Measurements from ENCODE around the gene F2RL1.
"Not testable (repeated sequence)": the region's sequence is repeated elsewhere in the genome, so short reads cannot be mapped to it uniquely, and the experiment has no call there.

The F2RL1 gene

DNA sequence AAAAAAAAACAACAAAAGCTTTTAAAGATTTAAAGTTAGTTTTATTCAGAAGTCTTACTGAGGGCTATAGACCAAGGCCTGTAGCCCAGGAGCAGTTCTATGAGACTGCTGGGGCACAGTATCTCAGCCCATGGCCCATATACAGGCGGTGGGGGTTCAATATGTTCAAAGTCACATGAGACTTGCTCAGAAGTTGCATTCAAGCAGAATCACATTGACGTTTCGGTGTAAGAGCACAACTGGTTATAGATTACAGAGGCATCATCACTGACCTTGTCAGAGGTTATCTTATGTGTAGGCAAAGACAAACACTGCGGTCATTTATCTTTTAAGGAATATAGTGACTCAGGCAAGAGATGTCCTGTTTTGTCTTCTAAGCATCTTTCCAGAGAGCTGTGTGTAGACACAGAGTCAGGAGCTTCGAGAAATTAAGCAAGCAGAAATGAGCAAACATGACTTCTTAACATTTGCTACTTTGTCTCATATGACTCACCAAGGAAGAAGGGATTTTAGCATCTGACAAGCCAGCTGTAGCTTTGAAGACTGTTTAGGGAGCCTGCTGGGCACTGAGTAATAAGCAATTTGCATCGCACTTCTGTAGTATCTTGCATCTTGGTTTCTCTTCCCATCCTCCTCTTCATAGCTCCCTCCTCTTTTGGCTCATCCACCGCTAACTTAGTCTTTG, 12.9 kb upstream of the F2RL1 start:
- DNase-seq: no peak

DNA sequence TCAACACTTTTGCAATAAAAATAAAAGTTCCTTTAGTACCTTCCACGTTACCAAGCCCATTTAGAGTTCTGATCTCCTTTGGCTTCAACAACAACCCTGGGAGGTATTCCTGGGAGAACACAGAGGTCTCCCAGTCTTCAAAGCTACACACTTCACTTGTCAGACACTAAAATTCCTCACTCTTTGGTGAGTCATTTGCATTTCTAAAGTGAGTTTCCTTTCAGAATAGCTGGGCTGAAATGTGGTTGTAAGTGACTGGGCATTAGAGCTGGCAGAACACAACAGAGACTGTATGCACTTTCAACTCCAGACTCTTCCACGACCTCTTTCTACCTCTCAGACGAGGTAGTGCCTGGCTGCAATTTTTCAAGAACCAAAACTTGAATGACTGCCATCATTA, 11.5 kb upstream of the F2RL1 start:
- no peak for DNase-seq

DNA sequence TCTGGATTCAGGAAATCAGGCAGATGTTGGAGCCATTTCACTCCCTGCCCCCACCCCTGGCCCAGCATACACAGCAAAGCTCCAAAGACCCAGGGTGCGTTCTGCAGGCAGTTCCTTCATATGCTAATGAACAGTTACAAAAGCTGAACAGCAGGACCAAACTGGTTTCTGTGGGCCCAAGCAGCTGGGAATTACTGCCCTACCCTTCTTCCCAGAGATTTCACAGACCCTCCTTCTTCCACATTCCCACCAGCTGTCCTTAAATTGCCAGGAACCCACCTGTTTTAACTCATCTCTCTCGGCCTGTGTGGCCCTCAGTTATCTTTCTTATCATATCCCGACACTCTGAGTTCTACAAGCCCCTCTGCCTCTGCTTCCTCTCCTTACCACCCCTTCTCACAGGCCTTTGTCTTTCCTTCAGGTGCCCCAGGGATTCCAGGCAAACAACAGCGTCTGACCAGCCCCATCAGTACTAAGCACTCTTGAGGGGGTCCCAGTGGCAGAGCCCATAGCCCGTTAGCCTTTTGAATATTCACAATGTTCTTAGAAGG, 10.6 kb upstream of the F2RL1 start:
- peak in 12 of 56 donors; percentile 3 to 34 (median 12) for DNase-seq

DNA sequence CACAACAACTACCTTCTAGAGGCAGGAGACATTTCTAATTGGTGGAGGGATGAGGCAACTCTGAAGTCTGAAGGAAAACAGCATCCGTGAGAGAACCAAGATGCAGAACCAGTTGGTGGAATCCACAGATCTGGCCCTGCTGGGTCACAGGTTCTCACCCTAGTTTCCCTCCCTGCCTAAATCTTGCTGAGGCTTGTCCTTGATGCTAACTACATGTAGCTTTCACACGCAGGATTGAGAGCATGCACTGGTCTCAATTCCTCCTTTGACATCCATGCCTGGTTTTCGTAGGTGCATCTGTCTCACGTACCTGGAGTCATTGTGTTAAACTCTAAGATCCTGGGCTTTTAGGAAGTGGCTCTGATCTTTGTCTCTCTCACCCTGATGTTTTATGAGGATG, 9.7 kb upstream of the F2RL1 start:
- no peak for DNase-seq

DNA sequence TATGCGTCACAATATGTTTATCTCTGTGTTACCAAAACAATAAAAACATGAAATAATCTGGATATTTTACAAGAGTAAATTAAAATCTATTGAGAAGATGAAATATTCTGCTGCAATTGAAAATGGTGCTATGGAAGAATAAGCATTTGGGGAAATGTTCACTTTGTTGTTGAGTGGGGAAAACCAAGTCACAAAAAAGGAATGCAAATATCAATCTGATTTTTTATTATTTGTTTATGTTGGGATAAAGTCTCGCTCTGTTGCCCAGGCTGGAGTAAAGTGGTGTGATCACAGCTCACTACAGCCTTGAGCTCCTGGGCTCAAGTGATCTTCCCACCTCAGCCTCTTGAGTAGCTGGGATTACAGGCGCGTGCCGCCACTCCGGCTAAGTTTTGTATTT, 8.6 kb upstream of the F2RL1 start:
- DNase-seq: no peak

DNA sequence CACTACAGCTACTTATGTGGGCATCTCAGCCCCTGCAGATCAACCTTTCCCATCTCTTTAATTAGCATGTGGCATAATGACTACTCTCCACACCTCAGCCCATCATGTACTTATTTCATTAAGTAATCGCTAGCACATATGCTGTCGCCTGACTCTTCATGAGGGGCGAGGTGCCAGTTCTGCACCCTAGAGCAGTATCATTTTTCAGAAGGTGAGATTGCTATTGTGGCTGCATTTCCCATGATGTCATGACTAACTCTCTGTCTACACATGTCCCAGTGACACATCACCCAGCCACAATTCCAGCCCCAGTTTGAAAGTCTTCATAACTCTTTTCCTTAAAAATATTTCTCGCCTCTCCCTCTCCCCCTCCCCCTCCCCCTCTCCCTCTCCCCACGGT, 7.6 kb upstream of the F2RL1 start:
- no peak for DNase-seq

DNA sequence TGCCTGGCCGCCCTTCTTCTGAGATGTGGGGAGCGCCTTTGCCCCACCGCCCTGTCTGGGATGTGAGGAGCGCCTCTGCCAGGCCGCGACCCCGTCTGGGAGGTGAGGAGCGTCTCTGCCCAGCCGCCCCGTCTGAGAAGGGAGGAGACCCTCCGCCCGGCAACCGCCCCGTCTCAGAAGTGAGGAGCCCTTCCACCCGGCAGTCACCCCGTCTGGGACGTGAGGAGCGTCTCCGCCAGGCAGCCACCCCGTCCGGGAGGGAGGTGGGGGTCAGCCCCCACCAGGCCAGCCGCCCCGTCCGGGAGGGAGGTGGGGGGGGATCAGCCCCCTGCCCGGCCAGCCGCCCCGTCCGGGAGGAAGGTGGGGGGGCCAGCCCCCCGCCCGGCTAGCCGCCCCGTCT, 6.6 kb upstream of the F2RL1 start:
- not testable (repeated sequence) for DNase-seq

DNA sequence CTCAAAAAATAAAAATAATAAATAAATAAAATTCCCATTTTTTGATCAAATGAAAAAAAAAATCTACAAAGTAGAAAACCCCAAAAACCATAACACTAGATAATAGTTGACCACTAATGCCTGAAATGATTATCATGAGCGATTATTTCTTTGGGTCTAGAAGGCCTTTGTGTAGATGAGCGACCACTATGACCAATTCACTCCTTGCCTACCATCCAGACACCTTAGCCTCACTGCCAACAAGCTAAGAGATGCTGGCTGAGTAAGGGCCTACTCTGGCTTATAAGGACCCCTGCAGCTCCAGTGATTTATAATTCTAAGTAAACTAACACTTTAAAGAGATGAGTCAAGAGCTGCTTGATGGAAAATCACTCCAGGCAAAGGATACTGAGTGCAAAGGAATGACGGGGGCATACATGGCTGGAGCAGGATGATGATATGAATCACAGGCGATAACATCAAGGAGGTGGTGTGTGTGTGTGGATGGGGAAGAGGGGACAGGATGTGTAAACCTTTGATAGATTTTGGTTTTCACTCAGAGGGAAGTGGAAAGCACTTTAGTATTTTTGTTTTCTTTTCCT, 4.8 kb upstream of the F2RL1 start:
- DNase-seq: no peak

DNA sequence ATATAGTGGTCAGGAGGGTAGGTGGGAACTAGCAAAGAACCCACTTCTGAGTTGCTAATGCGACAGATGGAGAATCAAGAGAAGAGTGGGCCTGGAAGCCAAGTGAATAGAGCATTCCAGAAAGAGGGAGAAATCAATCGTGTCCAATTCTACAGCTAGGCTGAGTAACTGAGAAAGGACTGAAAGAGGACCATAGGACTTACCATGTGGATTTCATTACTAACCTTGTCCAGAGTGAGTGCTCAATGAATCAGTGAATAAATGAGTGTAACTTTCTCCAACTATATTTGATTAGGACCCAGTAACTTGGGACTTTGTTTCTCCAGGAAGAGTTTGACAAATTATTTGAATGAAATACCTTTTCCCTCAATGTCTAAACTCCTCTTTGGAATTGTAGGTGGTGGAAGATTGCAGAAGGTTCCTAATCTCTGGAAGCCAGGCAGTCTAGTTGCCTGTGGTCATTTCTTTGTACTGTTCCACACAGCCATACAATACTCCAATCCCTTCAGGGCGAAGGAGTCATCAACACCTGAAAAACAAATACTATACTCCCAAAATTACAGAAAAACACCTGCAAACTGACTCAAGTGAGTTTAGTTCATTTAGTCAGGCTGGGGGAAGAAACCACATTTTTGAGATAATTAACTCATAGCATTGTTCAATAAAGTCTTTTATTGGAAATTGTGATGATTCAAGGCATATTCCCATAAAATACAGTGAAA, 2.6 kb upstream of the F2RL1 start:
- no peak for DNase-seq

DNA sequence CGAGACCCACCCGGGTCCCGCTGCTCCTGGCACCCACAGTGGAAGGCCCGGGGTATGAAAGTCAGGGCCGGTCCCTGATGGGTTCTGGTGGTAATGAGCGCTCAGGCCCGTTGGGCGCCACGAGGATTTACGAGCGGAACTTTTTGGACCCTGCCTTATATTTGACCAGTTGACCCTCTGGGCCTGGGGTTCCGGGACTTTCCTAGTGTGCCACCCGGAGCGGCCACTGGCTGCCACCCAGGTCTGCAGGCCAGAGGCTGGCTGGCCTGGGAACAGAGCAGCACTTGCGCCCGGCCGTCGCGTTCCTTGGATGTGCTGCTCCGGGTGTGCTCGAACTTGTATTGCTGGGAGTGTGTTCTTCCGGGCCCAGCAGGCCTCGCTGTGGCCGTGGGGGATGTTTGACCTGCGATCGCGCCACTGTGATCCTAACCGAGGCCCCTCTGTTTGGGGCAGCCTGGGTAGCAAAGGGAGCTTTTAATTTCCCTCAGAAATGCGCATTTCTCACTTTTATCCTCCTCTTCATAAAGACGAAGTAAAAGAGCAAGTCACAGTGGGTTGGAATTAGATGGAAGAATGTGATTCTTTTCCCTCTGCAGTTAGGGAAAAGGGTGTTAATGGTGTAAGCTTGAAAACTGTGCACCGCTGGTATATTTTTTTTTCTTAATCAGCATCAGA, 1.2 kb downstream of the F2RL1 start:
- peak in 3 of 56 donors; percentile 5 to 19 (median 8) for DNase-seq

DNA sequence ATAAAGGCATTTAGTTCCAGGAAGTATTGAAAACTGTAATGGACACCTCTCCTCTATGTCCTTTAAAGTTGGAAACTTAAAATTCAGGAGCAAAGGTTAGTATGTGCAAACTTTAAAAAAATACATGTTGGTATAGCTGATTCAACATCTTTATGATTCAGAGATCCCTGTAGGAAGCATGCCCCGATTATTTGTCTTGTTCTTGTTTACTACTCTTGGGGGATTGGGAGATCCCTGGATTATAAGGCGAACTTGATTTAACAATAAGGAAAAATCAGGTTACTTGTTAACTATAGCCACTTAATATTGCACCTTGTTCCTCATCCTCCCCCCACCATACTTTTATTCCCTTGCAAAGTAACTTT, 1.7 kb downstream of the F2RL1 start:
- no peak for DNase-seq

DNA sequence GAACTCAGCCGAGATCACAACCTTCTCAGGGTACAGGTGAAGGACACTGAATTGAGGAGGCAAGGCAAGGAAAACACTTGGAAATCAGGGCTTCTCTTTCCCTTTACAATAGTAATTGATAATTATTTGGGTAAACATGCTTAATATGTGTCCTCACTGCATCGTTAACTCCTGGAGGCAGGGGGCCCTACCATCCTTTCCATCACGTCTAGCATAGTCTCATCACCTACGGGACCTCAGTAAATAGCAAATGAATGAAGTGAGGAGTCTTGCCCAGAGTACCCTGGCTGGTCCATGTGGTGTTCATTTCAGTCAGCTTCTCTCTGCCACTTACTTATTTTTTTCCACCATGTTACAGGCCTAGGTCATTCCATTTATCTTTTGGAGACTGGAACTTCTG, 2.3 kb downstream of the F2RL1 start:
- no peak for DNase-seq

DNA sequence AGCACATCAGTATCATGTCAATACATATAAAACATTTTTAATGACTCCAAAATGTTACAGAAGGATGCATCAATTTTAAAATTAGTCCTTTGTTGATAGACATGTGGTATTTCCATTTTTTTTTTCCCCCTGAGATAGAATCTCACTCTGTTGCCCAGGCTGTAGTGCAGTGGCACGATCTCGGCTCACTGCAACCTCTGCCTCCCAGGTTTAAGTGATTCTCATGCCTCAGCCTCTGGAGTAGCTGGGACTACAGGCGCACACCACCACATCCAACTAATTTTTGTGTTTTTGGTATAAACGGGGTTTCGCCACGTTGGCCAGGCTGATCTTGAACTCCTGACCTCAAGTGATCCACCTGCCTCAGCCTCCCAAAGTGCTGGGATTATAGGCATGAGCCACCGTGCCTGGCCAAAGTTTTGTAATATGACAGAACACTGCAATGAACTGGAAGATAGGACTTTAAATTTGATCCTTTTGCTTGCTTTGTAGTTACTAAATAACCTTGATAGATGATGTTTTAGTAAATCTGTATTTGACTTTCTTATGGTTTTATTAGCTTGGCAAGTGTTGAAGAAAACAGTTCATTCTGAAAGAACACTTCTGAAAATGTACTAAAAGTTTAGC, 3.4 kb downstream of the F2RL1 start:
- not testable (repeated sequence) for DNase-seq

DNA sequence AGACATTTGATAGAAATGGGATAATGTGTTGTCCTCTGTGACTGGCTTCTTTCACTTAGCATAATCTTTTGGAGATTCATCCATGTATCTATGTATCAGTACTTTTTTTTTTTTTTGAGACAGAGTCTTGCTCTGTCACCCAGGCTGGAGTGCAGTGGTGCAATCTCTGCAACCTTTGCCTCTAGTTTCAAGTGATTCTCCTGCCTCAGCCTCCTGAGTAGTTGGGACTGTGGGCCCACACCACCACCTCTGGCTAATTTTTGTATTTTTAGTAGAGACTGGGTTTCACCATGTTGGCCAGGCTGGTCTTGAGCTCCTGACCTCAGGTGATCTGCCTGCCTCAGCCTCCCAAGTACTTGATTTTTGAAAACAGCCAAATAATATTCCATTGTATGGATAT, 7.6 kb downstream of the F2RL1 start:
- not testable (repeated sequence) for DNase-seq

DNA sequence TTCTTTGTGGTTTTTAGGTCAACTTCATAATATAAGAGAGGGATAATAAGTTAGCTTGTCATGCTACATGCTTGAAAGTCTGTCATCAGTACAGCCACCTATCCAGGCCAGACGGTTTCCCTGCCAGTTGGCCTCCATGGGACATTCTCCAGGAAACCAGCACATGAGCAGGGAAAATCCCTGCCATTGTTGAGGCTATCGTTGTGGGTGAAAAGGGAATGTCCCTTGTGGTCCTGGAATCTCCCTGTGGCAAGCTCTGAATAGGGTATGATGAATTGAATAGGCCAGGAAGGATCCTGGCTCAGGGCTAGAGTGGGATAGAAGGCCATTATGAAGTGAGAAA, 12.3 kb downstream of the F2RL1 start:
- DNase-seq: no peak

DNA sequence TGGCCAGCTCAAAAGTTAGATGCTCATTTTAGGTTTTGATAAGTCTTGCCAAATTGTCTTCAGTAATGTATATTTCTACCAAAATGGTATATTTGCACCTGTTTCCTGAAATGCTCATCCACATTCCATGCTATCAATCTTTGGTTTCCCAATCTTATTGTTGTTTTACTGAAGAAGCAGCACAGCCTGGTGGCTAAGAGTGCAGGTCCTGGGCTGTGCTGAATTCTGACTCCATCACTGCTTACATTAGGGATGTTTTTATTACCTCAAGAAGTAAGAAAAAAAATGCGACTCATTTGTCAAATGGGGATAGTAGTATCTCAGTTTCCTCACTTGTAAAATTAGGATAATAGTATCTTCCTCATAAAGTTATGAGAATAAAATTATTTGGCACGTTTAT, 17.4 kb downstream of the F2RL1 start:
- no peak for DNase-seq

DNA sequence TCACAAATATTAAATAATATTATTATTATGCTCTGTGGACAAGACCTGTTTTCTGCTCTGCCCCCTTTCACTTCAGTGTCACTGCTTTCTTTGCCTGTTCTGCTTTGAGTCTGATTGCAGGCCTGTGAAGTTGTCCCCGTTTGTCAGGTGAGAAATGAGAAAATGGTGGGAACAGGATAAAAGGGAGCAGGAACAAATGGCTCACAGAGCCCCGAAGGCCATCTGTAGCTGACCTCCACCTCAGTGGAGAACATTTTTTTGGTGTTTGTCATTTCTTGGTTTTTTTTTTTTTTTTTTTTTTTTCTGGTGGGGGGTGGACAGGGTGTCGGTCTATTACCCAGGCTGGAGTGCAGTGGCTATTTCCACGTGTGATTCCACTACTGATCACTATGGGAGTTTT, 17.8 kb downstream of the F2RL1 start:
- no peak for DNase-seq

DNA sequence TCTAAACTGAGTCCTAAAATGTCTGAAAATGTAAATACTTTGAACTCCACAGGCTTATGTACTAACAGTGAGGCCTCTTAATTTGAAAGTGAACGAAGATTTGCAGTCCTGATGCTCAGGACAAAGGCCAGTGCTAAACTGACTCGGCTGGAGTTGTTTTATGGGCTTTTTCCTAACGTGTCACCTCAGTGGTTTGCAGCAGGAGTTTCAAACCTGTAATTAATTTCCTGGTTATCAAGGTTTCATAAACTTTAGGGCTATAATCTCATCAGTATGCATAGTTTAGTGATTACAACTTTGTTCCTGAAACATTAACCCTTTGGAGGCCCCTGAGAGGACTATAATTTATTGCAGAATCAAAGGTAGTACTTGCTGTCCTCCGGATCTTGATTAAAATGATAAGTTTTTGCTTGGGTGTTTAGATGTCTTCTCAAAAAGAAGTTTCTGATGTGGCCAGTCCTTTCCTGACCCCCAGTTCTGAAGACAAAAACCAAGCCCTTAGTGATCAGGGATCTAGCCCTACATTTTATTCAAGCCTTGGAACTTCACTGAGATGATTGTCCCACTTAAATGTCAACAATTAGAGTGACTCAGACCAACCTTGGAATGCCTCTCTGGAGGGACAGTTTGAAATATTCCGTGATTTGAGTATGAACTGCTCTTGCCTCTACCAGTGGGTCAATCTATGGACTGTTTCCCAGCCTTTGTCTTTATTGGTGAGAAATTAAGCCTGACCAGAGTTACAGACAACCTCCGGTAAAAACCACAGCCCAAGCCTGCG, 19.8 kb downstream of the F2RL1 start:
- no peak for DNase-seq

DNA sequence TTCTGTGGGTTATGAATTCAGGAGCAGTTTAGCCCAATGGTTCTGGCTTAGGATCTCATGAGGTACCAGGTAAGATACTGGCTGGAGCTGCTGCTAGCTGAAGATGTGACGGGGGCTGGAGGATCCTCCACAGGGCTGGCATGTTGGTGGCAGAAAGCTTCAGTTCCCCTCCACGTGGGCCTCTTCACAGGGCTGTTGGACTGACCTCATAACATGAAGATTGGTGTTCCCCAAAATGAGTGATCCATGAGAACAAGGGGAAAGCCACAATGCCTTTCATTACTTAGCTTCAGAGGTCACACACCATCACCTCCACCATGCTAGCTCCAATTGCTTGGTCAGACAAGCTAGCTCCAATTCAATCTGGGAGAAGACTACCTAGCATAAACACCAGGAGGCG, 22.5 kb downstream of the F2RL1 start:
- DNase-seq: no peak

DNA sequence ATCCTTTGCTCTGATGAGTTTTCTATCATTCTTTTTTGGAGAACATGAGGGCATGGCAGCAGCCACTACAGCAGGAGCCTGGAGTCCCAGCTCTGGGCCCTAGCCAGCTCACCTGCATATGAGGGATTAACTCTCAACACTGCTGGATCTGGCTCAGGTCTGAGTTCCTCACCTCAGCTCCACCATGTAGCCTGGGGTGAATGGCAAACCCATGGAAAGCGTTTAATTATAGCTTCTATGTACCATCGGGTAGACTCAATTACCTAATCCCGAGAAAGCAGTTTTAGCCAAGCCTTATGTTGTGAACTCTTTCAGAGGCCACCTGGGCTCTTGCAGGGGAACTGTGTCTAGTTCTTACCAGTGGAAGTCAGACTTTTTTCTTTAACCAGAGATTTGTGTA, 27.1 kb downstream of the F2RL1 start:
- no peak for DNase-seq
